Activated T-helper 1 cell treated with anti-CD3 and anti-CD28 coated beads, Interleukin-12 subunit alpha, Interleukin-12 subunit beta, Interleukin-2, Interleukin-4 antibody, amounts not matched to agents 30 ng/mL and 10 ng/mL and 1 ng/mL, durations not matched to agents 14 hours and 24 hours and 36 hours (primary cell): ENCODE measurements around the gene ZBTB8B. TPM values are rescaled to one million over a fixed set of nuclear protein-coding genes. Genes with fewer than 3 reads are reported as not detected.

Source experiments
- DNase-seq: peaks from one replicate; pipeline ENCODE4 v3.0.0; 2021; ENCODE audit warnings: low spot score
- H3K27ac Mint-ChIP-seq: one replicate; pipeline ENCODE4 v1.8.0; 2021; ENCODE audit warnings: mild to moderate bottlenecking, mixed read lengths
- H3K27me3 Mint-ChIP-seq: one replicate; pipeline ENCODE4 v1.8.0; 2022; ENCODE audit warnings: mild to moderate bottlenecking, moderate library complexity, mixed read lengths; ENCODE audit not compliant: insufficient read depth
- H3K36me3 Mint-ChIP-seq: one replicate; pipeline ENCODE4 v1.8.0; 2021; ENCODE audit warnings: low read depth, mixed read lengths
- H3K4me1 Mint-ChIP-seq: one replicate; pipeline ENCODE4 v1.8.0; 2021; ENCODE audit warnings: low read depth, mixed read lengths
- H3K4me3 Mint-ChIP-seq: one replicate; pipeline ENCODE4 v1.8.0; 2021; ENCODE audit warnings: mild to moderate bottlenecking, moderate library complexity, mixed read lengths
- H3K9me3 Mint-ChIP-seq: one replicate; pipeline ENCODE4 v1.8.0; 2021; ENCODE audit warnings: mixed read lengths
- intact Hi-C: fragments of 100-400 bp; cut with micrococcal nuclease; formaldehyde crosslinking; loops from one replicate; pipeline ENCODE4 v1.15.1; 2024
- total RNA-seq: library from RNA; stranded (reverse); gene quantifications from 2 replicates; pipeline ENCODE4 v1.2.3, GENCODE V29; 2022

Gene ZBTB8B
- total RNA-seq, 1 donor from 2014 or later = not detected

DNA sequence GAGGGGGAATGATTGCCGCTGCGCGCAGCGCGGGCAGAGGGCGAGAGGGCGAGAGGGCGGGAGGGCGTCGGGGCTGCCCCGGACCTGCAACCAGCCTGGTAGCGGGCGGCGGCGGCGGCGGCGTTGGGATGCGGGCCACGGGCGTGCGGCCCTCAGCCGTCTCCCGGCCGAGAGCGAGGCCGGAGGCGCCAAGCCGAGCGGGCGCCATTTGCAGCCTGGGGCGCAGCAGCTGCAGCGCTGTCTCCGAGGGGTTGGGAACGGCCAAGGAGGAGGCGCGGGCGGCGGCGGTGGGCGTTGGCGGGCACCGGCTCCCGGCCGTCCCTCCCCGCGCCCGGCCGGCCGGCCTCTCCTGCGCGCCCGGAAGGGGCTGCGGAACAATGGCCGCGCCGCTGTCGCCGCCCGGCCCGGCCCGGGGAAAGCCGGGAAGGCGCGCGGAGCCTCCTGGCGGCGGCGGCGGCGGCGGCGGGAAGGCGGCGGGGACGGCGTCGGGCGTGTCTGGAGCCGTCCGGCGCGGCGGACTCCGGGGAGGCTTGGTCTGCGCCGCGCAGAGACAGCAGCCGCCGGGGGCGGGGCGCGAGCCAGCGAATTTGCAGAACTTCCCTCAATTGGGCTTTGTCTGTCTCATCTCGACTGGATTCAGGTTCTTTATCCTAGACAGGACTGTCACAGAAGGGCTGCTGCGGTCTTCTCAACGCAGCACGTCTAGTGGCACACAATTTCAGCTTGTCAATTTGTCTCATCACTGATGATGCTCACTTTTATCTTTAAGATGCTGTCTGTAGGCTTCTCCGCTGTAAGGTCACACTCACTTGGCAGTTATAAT is 35.7 kb downstream of the ZBTB8B start:
- H3K9me3 Mint-ChIP-seq = no peaks in the 10 kb centered on the region
- no peak overlapping the region for H3K27ac Mint-ChIP-seq
- intact Hi-C loops = no loop called here
- H3K27me3 Mint-ChIP-seq = peaks cover 43% of the 10 kb centered on the region
- peaks cover 4% of the 10 kb centered on the region for H3K4me1 Mint-ChIP-seq
- H3K4me3 Mint-ChIP-seq = peak overlapping the region; percentile 84
- no peaks in the 10 kb centered on the region for H3K36me3 Mint-ChIP-seq
- peak; percentile 2 for DNase-seq

DNA sequence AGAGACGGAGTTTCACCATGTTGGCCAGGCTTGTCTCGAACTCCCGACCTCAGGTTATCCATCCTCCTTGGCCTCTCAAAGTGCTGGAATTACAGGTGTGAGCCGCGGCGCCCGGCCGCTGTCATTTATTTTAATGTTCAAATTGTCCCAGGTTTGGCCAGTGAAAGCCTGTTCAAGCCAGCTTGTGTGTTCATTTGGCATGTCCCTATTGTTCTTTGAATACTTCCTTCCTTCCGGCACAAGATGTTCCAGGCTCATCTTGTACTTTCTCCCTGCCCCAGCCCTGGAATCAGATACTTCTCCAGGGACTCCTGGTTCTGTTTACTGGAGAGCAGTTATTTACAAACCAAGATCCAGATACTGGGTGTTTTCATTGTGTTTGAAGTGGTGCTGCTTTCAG is 37.0 kb downstream of the ZBTB8B start:
- H3K36me3 Mint-ChIP-seq = no peaks in the 10 kb centered on the region
- no peak for DNase-seq
- H3K27ac Mint-ChIP-seq = no peak overlapping the region
- intact Hi-C loops = no loop called here
- peaks cover 41% of the 10 kb centered on the region for H3K27me3 Mint-ChIP-seq
- H3K4me3 Mint-ChIP-seq = peak overlapping the region; percentile 49
- H3K4me1 Mint-ChIP-seq = peaks cover 4% of the 10 kb centered on the region
- H3K9me3 Mint-ChIP-seq = no peaks in the 10 kb centered on the region

DNA sequence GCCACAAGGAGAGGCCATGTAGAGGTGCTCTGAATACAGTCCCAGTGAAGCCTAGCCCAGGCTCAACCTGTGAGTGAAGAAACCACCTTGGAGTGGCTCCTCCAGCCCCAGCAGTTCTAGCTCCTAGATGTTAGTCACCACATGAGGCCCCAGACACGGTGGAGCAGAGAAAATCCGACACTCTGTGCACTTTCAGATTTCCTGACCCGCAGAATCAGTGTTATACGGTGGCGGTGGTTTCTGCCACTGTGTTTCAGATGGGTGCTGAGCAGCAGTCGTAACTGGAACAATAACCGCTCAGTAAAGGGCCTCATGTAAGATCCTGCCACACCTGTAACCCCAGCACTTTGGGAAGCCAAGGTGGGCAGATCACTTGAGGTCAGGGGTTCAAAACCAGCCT is 38.3 kb downstream of the ZBTB8B start:
- H3K27ac Mint-ChIP-seq = no peak overlapping the region
- no peak overlapping the region for H3K4me3 Mint-ChIP-seq
- no peak for DNase-seq
- H3K9me3 Mint-ChIP-seq = no peaks in the 10 kb centered on the region
- H3K36me3 Mint-ChIP-seq = no peaks in the 10 kb centered on the region
- peaks cover 39% of the 10 kb centered on the region for H3K27me3 Mint-ChIP-seq
- intact Hi-C loops = no loop called here
- H3K4me1 Mint-ChIP-seq = peaks cover 4% of the 10 kb centered on the region

DNA sequence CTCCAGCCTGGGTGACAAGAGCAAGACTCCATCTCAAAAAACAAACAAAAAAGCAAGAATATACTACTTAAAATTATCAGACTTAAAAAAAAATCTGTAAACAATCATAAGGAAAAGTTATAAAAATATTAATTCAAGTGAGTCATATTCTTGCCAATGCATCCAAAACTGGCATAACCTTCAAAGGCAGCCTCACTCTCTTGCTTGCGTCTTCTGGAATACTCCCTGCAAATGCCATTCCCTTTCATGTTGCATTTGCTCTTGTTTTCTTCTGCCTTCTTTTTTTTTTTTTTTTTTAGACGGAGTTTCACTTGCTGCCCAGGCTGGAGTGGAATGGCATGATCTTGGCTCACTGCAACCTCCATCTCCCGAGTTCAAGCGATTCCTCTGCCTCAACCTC is 42.1 kb downstream of the ZBTB8B start:
- no peaks in the 10 kb centered on the region for H3K9me3 Mint-ChIP-seq
- intact Hi-C loops = no loop called here
- no peak overlapping the region for H3K4me3 Mint-ChIP-seq
- H3K27me3 Mint-ChIP-seq = peaks cover 17% of the 10 kb centered on the region
- no peaks in the 10 kb centered on the region for H3K36me3 Mint-ChIP-seq
- H3K4me1 Mint-ChIP-seq = peaks cover 4% of the 10 kb centered on the region
- H3K27ac Mint-ChIP-seq = no peak overlapping the region
- no peak for DNase-seq

DNA sequence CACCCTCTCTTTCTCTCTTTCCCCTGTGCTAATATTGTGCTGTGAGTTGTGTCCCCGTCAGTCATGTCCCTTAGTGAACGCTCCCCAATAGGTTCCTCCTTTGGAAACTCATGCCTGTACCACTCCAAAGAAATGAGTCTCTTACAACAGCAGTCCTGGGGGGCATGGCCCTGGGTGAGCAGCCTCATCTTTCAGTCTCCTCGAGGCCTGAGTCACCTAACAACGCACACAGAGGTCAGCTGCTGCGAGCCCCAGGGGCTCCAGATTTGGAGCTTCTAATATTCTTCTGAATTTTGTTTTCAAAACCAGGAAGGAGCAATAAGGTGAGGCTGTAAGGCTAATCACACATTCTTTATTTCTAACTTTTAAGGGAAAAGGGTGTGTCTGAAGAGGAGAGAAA is 43.9 kb downstream of the ZBTB8B start:
- intact Hi-C loops = no loop called here
- H3K27me3 Mint-ChIP-seq = peaks cover 19% of the 10 kb centered on the region

DNA sequence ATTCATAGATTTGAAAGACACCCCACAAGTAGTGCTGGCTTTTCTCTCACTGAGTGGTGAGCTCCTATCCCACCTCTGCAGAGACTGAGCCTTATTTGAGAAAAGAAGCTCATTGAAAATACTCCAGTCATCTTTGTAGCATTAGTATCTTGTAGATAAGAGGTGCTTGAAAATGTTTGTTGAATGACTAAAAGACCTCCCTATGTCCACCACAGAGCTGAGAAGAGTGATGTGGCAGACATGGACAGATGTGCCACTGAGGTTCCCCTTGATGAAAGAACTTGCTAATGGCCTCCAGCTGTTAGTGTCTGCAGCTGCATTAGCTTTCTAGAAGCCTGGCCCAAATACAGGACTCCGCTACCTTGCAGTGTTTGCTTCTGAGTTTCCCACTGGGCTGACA is 45.1 kb downstream of the ZBTB8B start:
- H3K36me3 Mint-ChIP-seq = no peaks in the 10 kb centered on the region
- peaks cover 3% of the 10 kb centered on the region for H3K4me1 Mint-ChIP-seq
- DNase-seq = no peak
- no peaks in the 10 kb centered on the region for H3K9me3 Mint-ChIP-seq
- no peak overlapping the region for H3K27ac Mint-ChIP-seq
- H3K4me3 Mint-ChIP-seq = no peak overlapping the region
- intact Hi-C loops = no loop called here
- peaks cover 20% of the 10 kb centered on the region for H3K27me3 Mint-ChIP-seq

More for the DNA sequence above, 43.9 kb downstream of the ZBTB8B start:
- no peak overlapping the region for H3K4me3 Mint-ChIP-seq
- peaks cover 4% of the 10 kb centered on the region for H3K4me1 Mint-ChIP-seq
- H3K27ac Mint-ChIP-seq = no peak overlapping the region
- no peaks in the 10 kb centered on the region for H3K9me3 Mint-ChIP-seq
- DNase-seq = no peak
- no peaks in the 10 kb centered on the region for H3K36me3 Mint-ChIP-seq

Other genes with a start within 250 kb of the ZBTB8B start
- 13.5 and 15.0 TPM in 2 replicates for gene TMEM234, start 242.7 kb upstream of the ZBTB8B start, total RNA-seq
- gene EIF3I, start 242.7 kb upstream of the ZBTB8B start, total RNA-seq = 297 TPM in 2 replicates
- 0.57 and 0.61 TPM in 2 replicates for gene FAM167B, start 217.8 kb upstream of the ZBTB8B start, total RNA-seq
- gene LCK, start 213.8 kb upstream of the ZBTB8B start, total RNA-seq = 269 and 281 TPM in 2 replicates
- gene HDAC1, start 173.0 kb upstream of the ZBTB8B start, total RNA-seq = 177 and 179 TPM in 2 replicates
- gene MARCKSL1, start 128.8 kb upstream of the ZBTB8B start, total RNA-seq = 31.6 and 31.8 TPM in 2 replicates
- 4.0 TPM in 2 replicates for gene FAM229A, start 102.6 kb upstream of the ZBTB8B start, total RNA-seq
- 0.51 and 1.3 TPM in 2 replicates for gene TSSK3, start 102.5 kb upstream of the ZBTB8B start, total RNA-seq
- gene BSDC1, start 70.6 kb upstream of the ZBTB8B start, total RNA-seq = 48.8 and 50.3 TPM in 2 replicates
- 0.17 and 0.41 TPM in 2 replicates for gene ZBTB8A, start 74.4 kb downstream of the ZBTB8B start, total RNA-seq
- 49.7 and 53.3 TPM in 2 replicates for gene ZBTB8OS, start 185.5 kb downstream of the ZBTB8B start, total RNA-seq
- gene RBBP4, start 186.1 kb downstream of the ZBTB8B start, total RNA-seq = 315 TPM in 2 replicates
- gene SYNC, start 237.7 kb downstream of the ZBTB8B start, total RNA-seq = 0.05 TPM in 1 of 2 replicates, not detected in the other